ENCODE data around the gene GVQW3.

GVQW3 gene

DNA sequence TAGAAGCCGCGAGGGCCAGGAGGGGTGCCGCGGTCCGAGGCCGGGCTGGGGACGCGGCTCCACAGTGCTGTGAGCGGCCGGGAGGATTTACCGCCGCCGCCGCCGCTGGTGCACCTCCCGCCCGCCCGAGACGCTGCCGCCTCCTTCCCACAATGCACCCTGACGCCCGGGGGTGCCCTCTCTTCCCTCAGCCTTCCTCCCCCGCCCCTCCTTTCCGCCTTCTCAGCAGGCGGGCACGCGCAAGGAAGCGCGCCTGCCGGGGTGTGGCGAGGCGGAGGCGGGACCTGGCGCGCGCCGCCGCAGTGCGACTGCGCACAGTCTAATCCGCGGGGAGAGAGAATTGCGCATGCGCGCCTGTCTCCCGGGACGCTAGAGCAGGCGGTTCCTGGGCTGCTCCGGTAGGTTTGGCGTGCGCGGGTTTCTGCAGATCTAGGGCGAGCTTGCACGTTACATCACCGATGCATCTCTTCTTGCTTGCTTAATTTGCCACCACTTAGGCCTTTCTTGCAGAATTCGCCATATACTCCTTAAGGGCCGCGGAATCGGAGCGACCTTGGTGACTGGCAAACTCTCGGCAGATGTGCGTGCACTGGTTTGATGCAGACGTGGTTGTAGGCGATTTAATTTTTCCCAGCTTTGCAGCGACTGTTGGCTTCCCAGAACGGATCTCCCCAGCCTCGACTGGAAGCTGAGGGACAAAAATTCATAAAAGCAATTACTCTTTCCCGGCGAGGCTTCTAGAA is at the start of gene GVQW3, which contains the start of gene THAP12:
TSS of gene GVQW3 (plus strand) at position 347 of the 743 bp plus-strand sequence. CDS start 506 bp downstream, outside the sequence.
TSS of gene THAP12 (minus strand) at position 156 of the 743 bp plus-strand sequence. CDS start 296 bp downstream, outside the sequence.
- peak; percentile 96 for DNase-seq (ENCODE audit: low read depth)

DNA sequence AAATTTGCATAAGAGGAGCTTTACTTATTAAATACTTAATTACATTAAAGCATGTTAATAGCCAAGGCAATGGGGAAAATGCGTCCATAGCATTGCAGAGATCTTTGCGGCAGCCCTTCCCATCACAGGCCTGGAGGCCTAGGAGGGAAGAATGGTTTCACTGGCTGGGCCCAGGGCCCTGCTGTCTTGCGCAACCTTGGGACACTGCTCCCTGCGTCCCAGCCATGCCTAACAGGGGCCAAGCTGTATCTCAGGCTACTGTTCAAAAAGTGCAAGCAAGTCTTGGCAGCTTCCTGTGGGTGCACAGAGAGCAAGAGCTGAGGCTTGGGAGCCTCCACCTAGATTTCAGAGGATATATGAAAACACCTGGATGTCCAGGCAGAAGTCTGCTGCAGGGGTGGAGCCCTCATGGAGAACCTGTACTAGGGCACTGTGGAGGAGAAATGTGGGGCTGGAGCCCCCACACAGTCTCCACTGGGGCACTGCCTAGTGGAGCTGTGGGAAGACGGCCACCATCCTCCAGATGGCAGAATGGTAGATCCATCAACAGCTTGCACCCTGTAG is 46.2 kb upstream of the GVQW3 start:
- DNase-seq (ENCODE audit: low read depth), result no peak

DNA sequence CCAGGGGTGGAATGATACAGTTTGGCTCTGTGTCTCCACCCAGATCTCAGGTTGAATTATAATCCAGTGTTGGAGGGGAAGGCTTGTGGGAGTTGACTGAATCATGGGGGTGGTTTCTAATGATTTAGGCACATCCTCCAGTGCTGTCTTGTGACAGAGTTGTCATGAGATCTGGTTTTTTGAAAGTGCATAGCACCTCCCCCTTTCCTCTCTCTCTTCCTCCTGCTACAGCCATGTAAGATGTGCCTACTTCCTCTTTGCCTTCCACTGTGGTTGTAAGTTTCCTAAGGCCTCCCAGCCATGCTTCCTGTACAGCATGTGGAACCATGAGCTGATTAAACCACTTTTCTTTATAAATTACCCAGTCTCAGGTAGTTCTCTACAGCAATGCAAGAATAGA is 45.3 kb upstream of the GVQW3 start:
- DNase-seq (ENCODE audit: low read depth), result no peak

DNA sequence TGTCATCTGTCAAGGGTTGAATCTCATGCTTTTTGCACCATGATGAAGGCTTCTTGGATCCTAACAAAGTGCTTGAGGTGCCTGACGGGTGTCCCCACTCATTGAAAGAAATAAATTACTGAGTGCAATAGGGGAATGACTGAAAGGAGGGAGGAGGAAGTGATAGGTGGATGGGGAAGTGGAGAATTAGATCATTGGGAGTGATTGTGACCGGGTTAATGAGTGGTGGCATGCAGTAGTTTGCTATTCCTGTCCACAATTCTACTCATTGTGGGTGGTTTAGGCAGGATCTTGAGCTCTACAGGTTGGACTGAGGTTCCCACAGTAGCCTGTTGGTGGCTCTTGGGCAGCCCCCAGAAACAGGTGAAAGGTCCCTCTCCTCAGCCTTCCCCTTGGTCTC is 44.5 kb upstream of the GVQW3 start:
- DNase-seq (ENCODE audit: low read depth), result no peak

DNA sequence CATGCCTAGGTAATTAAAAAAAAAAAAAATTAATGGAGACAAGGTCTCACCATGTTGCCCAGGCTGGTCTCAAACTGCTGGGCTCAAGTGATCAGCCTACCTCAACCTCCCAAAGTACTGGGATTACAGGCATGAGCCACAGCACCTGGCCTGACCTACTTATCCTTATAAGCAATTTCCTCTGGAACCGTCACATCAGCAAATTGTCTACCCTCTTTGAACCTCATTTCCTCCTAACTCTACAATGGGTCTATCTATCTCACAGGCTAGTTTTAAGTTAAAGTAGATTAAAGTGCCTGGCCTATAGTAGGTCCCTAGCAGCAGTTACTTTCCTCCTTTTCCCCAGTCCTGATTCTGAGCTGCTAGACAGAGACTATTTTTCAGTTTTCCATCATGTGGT is 43.7 kb upstream of the GVQW3 start:
- DNase-seq (ENCODE audit: low read depth), result no peak

DNA sequence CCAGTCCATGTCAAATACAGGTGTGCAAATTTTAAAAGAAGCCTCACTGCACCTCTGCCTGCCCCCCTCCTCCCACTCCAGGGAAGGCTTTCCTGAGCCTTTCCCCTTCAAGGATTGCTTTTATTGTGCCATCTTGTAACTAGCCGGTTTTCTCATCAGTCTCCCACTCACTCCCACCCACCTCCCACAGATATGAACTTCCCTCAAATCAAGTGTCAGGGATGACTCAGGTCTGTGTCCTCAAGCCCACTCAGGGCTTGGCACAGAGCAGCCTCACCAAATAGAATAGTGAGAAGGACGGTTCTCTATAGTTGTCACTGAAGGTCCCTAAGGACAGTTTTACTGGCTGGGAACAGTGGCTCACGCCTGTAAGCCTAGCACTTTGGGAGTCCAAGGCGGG is 43.2 kb upstream of the GVQW3 start:
- DNase-seq (ENCODE audit: low read depth), result no peak

DNA sequence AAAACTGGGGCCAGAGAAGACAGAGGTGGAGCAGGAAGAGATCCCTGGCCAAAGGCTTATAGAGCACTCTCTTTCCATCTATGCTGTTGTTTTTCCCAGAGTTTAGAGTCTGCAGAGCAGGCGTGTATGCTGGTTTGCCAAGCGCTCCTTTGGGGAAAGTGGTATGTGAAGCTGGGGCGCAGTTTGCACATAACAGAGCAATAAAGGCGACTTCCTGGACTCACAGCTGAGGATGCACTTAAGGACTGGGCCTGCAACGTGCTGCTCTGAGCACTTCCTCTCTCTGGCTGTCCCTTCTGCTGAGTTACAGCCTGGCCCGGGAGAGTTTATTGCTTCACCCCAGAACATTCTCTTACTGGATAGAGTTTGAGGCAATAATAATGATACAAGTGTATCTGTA is 41.9 kb upstream of the GVQW3 start:
- peak; percentile 67 for DNase-seq (ENCODE audit: low read depth)

DNA sequence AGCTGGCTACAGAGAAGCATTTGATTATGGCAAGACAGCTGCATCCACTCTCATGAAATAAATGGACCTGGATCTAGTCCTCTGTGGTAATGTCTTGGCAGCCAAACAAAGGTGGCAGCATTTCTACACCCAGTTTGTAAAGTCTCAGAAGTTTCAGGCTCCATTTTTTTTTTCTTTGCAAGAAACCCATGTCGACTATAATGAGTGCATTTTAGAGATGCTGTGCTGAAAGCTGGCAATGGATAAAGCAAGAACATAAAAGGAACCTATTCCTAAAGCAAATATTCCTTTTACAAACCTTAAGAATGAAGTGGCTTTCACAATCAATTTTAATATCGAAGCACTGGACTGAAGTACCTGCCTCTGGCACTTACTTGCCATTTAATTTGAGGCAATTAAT is 33.7 kb upstream of the GVQW3 start:
- DNase-seq (ENCODE audit: low read depth), result no peak

DNA sequence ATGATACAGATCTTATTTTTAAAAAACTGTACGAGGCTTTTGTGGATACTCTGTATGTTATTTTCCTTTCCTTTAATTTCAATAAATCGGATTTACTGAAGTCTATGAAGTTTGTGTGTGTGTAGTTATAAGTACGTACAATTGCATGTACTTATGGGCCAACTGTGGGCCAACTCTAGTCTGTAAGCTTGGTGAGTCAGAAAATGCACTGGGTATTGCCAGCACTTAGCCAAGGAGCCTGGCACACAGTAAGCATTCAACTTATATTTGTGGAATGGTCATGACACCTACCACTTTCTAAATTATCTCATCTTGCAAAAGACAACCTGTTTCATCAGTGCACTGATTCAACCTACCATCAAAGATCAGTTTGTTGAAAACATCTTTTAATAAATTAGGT is 32.8 kb upstream of the GVQW3 start:
- DNase-seq (ENCODE audit: low read depth), result no peak

DNA sequence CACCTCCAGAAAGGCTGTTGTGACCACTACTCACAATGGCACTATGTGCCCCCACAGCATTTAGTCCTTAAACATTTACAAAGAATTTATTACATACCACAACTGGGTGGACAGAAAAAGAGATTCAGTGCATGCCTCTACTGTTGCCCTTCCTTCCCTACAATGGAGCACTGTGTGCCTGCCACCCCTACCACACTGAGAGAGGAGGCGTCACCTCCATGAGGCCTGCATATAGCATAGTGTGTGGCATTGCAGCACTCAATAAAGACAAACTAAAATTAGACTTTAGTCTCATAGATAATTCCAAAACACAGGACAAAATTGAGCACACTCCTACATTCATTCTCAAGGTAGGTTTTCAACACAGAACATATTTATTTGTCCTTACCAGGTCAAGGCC is 26.0 kb upstream of the GVQW3 start:
- no peak for DNase-seq (ENCODE audit: low read depth)

DNA sequence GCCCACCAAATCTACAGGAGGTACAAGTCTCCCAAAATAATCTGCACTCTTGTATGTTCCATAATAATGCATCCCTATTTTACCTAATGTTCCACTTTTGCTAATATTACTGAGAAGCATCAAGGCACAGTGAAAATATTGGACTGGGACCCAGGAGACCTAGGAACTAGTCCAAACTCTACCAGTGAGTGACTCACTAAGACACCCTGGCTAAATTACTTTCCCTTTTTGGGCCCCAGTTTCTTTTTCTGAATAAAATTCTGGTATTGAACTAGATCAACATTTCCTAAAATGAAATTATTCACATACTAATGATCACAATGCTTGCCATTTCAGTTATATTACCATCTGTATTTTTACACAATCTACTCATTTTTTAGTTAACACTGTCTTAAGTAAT is 19.7 kb upstream of the GVQW3 start:
- peak; percentile 29 for DNase-seq (ENCODE audit: low read depth)

DNA sequence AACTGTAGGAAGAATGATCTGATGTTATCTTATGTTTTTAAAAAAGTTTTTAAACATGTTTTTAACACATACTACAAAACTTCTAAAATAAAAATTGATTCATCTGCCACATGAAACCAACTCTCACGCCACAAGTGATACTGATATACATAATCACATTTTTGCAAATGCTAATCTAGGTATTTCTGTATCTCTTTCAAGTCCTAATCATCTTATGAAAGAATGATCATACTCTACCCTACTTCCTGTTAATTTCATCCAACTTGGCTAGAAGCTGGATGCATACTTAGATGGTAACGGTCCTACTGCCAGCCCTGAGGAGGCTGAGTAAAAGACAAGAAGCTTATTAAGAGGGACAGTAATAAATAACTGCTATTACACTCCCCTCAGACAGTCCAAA is 19.3 kb upstream of the GVQW3 start:
- no peak for DNase-seq (ENCODE audit: low read depth)

DNA sequence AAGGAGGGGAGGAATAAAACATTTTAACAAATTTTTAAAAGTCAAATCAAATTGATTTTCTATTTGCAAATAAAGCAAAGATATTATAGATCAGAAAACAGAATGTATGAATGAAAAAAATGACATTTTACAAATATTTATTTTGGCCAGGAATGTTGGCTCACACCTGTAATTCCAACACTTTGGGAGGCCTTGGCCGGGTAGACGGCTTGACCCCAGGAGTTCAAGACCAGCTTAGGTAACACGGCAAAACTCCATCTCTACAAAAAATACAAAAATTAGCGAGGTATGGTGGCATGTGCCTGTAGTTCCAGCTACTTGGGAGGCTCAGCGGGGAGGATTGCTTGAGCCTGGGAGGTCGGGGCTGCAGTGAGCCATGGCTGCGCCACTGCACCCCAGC is 18.4 kb upstream of the GVQW3 start:
- no peak for DNase-seq (ENCODE audit: low read depth)

DNA sequence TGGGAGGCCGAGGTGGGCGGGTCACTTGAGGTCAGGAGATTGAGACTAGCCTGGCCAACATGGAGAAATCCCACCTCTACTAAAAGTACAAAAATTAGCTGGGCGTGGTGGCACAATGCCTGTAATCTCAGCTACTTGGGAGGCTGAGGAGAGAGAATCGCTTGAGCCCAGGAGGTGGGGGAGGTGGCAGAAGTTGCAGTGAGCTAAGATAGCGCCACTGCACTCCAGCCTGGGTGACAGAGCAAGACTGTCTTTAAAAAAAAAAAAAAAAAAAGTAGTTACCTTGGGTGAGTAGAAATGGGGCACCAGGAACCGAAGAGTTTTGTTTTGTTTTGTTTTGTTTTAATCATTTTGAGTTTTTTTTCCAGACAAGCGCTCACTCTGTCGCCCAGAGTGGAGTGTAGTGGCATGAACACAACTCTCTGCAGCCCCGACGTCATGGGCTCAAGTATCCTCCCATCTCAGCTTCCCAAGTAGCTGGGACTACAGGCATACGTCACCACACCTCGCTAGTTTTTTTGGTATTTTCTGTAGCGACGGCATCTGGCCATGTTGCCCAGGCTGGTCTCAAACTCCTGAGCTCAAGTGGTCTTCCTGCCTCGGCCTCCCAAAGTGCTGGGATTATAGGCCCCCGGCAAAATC is 16.0 kb upstream of the GVQW3 start:
- no peak for DNase-seq (ENCODE audit: low read depth)

DNA sequence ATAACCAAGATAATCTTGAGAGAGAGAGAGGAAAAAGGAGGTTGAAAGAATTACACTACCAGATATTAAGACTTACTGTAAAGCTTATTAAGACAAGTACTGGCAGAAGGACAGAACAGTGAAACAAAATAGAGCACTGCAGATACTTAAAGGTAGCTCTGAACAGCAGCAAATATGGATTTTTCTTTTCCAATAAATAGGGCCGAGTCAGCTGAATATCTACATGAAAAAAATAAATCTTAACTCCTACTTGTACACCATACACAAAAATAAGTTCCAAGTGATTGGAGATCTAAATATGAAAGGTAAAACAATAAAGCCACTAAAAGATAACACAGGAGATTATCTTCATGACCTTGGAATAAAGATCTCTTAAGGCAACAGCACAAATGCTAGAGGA is 12.6 kb upstream of the GVQW3 start:
- no peak for DNase-seq (ENCODE audit: low read depth)

DNA sequence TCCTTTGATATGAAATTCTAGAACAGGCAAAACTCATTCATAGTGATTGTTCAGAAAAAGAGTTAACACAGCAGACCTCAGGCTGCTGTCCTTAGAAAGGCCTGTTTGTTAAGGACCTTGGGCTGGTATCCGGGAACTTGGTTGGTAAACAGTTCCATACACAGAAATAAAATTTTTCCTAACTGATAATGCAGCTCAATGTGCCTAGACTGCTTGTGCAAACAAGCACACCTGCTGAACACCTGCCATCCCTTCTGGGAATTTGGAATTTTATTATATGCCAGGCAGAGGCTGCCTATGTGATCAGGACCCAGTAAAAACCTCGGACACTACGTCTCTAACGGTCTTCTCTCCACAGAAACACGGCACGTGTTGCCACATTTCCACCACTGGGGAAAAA is 11.7 kb upstream of the GVQW3 start:
- no peak for DNase-seq (ENCODE audit: low read depth)

DNA sequence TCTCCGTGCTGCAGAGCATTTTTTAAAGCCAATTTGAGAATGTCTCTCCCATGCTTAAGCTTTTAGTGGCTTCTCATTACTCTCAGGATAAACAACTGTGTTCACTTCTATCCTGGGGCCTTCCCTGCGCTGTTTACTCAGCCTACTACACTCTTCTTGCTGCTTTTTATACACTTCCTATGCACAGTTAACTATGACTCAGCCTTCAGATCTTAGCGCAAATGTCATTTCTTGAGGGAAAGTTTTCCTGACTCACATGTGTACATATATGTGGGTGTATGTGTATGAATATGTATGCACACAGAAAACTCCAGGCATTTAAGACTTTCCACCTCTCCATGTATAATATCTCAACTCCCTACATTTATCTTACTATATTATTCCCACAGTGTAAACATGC is 10.0 kb upstream of the GVQW3 start:
- peak; percentile 51 for DNase-seq (ENCODE audit: low read depth)

DNA sequence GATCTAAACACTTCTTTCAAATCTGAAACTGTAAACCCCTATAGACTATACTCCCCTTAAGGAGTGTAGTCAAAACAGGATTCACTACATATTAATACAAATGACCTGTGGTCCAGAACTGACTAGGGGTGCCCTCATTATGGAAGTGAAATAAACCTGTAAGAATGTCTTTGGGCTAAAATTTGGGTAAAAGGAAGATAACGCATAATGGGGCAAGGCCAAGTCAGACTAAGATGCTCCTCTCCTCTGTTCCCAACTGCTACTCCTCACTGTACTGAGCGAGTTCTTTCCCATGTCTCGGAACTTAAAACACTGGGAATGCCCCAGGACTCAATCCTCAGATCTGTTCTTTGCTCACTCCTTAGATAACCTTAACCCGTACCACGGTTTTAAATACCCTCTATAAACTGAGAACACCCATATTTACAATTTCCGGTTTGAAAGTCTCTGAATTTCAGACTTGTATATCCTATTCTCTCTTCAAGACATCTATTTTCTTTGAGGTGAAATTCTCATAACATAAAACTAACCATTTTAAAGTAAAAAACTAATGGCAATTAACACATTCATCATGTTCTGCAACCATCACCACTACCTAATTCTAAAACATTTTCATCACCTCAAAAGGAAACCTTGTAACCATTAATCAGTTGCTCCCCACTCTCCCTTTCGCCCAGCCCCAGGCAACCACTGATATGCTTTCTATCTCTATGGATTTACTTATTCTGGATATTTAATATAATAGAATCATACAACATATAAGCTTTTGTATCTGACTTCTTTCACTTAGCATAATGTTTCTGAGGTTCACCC is 4.2 kb upstream of the GVQW3 start:
- no peak for DNase-seq (ENCODE audit: low read depth)

DNA sequence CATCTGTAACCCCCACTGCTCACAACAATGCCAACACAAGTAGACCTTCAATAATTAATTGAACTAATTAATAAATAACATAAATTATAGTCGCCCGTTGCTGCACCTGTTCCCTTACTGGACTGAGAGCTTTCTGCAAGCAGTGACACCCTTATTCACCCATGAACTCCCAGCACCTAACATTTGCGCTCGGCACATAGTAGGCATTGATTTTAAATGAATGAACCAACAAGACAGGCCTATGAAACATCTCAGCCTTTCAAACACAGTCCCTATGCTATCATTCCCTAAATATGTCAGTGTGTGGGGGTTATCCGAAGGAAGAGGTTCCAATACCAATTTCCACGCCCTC is 1.3 kb upstream of the GVQW3 start:
- DNase-seq (ENCODE audit: low read depth), result no peak

DNA sequence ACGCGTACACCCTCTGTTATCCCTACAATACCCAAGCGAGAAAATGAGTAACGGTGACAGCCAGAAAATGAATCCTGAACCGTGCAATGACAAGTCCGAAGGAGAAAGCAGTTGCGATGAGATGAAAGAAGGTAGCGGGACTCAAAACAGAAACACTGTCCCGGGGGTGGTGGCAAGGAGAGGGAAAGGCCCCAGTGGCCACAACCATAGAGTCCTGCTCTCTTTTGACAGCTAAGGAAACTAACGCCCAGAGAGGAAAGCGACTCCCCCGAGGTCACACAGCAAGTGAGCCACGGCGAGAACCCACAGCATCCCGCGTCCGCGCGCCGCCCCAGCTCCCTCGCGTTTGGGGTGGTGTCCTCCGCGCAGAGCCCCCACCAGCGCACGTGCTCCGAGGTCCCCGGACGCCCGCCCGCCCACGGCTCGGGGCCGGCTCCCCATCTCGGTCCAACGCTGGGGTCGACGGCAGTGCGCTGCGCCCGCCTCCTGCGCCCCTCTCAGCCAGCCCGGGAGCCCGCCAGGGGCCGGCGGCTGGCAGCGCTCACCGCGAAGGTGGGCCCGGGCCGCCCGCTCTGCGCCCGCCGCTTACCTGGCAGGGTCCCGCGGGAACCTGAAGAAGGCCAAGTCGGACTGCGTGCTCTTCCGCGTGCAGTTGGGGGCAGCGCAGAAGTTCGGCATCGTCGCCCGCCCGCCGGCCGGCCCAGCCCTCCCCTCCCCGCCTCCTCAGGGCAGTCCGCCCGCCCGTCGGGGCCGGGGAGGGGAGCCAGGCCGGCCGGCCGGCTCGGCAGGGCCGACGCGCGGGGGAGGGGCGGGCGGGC is 755 bp upstream of the GVQW3 start:
- DNase-seq (ENCODE audit: low read depth), result no peak

DNA sequence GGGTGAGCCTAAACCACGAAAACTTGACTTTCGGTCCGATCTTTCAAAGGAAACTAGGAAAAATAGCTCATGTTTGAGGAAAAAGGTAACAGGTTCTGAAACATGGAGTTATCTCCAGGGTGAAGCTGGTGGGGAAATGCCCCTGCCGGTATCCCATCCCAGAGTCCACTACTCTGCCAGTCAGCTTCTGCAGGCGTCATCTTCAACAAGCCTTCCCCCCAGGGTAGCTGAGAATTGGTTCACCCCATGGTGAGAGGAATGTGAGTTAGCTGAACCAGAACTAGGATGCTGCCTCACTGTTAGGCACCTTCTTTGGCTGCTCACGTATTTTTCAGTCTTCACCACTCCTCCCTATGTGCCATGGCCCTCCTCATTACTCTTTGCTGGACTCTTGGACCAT is 1.1 kb downstream of the GVQW3 start:
- DNase-seq (ENCODE audit: low read depth), result no peak

DNA sequence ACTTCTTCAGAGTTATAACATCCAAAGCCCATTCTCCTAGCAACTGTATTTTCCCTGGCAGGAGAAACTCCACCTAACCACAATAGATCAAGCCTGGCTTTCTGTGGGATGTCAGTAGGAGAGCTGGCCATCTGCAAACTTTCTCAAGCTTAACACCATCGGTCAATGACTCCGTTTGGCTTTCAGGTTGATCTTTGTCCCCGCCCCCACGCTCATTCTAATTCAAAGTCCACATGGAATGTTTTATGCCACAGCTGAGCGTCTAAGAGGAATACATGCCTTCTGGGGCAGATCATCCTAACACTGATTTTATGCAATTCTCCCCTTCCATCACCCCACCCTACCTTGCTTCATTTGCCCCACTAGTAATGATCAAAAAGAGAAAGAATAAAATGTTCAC is 4.8 kb downstream of the GVQW3 start:
- DNase-seq (ENCODE audit: low read depth), result no peak

Measured in stromal cell of bone marrow (primary cell).